NT2/D1 (cell line): ENCODE results near the gene CXorf38.

Experiments used
- SUZ12 ChIP-seq: IDR thresholded peaks from 2 replicates; pipeline ENCODE4 v1.6.1; 2011; ENCODE audit not compliant: insufficient read length, insufficient read depth; ENCODE audit errors: extremely low read depth
- YY1 ChIP-seq: IDR thresholded peaks from 2 replicates; pipeline ENCODE4 v1.6.1; 2011; ENCODE audit not compliant: insufficient read length, insufficient read depth
- ZNF274 ChIP-seq: IDR thresholded peaks from 2 replicates; pipeline ENCODE4 v1.6.1; 2011; ENCODE audit warnings: mild to moderate bottlenecking, low read depth, low read length

DNA sequence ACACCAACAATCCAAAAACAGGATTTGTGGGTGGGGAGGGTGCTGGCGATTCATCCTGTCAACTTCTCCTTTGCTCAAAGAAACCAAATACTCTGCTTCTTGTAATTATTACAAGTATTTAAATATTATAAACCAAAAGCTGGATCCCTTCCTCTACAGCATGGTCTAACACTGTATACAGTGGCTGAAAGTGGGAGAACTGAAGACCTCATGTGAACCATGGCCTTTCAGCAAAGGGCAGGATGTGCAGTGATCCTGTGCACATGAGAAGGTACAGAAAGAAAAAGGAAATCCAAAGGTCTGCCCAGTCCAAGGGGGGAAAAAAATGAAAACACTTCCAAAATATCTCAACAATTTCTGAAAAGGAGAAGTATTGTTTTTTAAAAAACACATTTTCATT lies 5.3 kb upstream of the CXorf38 start:
- TF ChIP-seq ZNF274 (no peak), YY1 (no peak), SUZ12 (no peak)
